T-cell (primary cell): ENCODE measurements around the gene FBXW7. TPM values are rescaled to one million over a fixed set of nuclear protein-coding genes. Genes with fewer than 3 reads are reported as not detected.

Experiments
- ATAC-seq, 4 experiments: fragments of 200-7000 bp in 3 of 4; fragments of 150-1000 bp in 1 of 4; cut with Tn5 transposase; replicated peaks in 1 of 4; 1 replicate in 3 of 4; 2 replicates in 1 of 4; pipeline ENCODE4 v1.10.0; 2021; ENCODE audit warnings: moderate library complexity in 3 of 4, mild to moderate bottlenecking in 2 of 4, moderate number of reproducible peaks in 1 of 4
- CTCF ChIA-PET, 2 donors: fragments of 300-600 bp; sonication (Branson Sonifier 250); formaldehyde crosslinking; loops; one replicate each; lab custom pipeline; 2022; ENCODE audit warnings: antibody characterized with exemption in 2 of 2; lab: Charles Lee
- POLR2A ChIA-PET, 2 donors: fragments of 300-600 bp; sonication (Branson Sonifier 250); formaldehyde crosslinking; loops; one replicate each; lab custom pipeline; 2022; ENCODE audit warnings: antibody characterized with exemption in 2 of 2; lab: Charles Lee
- DNase-seq, 35 experiments: peaks; one replicate each; pipeline versions ENCODE4 v3.0.0 to v3.0.0-alpha.2; 2013 to 2023
- H3K27ac ChIP-seq: one replicate; pipeline ENCODE4 v1.5.1; 2013; ENCODE audit warnings: low read length
- H3K27me3 ChIP-seq, 2 experiments: replicated peaks in 1 of 2; 1 replicate in 1 of 2; 2 replicates in 1 of 2; pipeline versions ENCODE4 v1.6.1 to v1.7.0; 2013; ENCODE audit warnings: low read length in 1 of 2, mixed read lengths in 1 of 2; ENCODE audit not compliant: control insufficient read depth in 2 of 2, insufficient read depth in 2 of 2; ENCODE audit errors: extremely low read depth in 1 of 2
- H3K36me3 ChIP-seq, 2 donors: 1 replicate in 1 of 2; 2 replicates in 1 of 2; pipeline versions ENCODE4 v1.6.1 to v1.7.0; 2013; ENCODE audit warnings: low read length in 1 of 2; ENCODE audit not compliant: control insufficient read depth in 2 of 2, insufficient read depth in 1 of 2; ENCODE audit errors: extremely low read depth in 1 of 2
- H3K4me1 ChIP-seq, 2 experiments: 1 replicate in 1 of 2; 2 replicates in 1 of 2; pipeline versions ENCODE4 v1.6.1 to v1.7.0; 2013; ENCODE audit warnings: low read length in 2 of 2, mixed read lengths in 1 of 2; ENCODE audit not compliant: insufficient read depth in 2 of 2, control insufficient read depth in 1 of 2; ENCODE audit errors: extremely low read depth in 1 of 2
- H3K4me3 ChIP-seq, 2 donors: 1 replicate in 1 of 2; 2 replicates in 1 of 2; pipeline versions ENCODE4 v1.5.1 to v1.7.0; 2013; ENCODE audit warnings: mild to moderate bottlenecking in 2 of 2, low read length in 1 of 2, moderate library complexity in 1 of 2; ENCODE audit not compliant: control insufficient read depth in 1 of 2; ENCODE audit errors: extremely low read depth in 1 of 2
- H3K9me3 ChIP-seq: 2 replicates; pipeline ENCODE4 v1.7.0; 2013
- H3K27ac Mint-ChIP-seq, 2 donors: one replicate each; pipeline ENCODE4 v1.8.0; 2020 to 2021; ENCODE audit warnings: mild to moderate bottlenecking in 2 of 2, mixed read lengths in 2 of 2
- H3K27me3 Mint-ChIP-seq, 2 donors: one replicate each; pipeline ENCODE4 v1.8.0; 2021 to 2022; ENCODE audit warnings: mixed read lengths in 2 of 2
- H3K36me3 Mint-ChIP-seq: one replicate; pipeline ENCODE4 v1.8.0; 2021; ENCODE audit warnings: mixed read lengths
- H3K4me1 Mint-ChIP-seq, 3 donors: one replicate each; pipeline ENCODE4 v1.8.0; 2020 to 2022; ENCODE audit warnings: mixed read lengths in 3 of 3, mild to moderate bottlenecking in 1 of 3
- H3K4me3 Mint-ChIP-seq, 3 donors: one replicate each; pipeline ENCODE4 v1.8.0; 2020 to 2022; ENCODE audit warnings: mild to moderate bottlenecking in 3 of 3, mixed read lengths in 3 of 3, moderate library complexity in 3 of 3
- H3K9me3 Mint-ChIP-seq, 3 donors: one replicate each; pipeline ENCODE4 v1.8.0; 2020 to 2022; ENCODE audit warnings: mixed read lengths in 3 of 3
- WGBS: methylation state at CpG from one replicate; pipeline ENCODE4 v1.1.5; 2013; ENCODE audit warnings: missing lambda C conversion rate; ENCODE audit not compliant: insufficient coverage; 5-methylcytosine and 5-hydroxymethylcytosine counted together
- total RNA-seq, 35 experiments: library from RNA in 6 of 35; stranded (reverse) in 6 of 35; fragments of 120-200 nt in 1 of 35; gene quantifications; one replicate each; pipeline versions ENCODE4 v1.2.1 to v1.2.4 and lab custom pipeline; 2013 to 2026

FBXW7 gene
- total RNA-seq, 5 donors from 2014 or later (not counting 1 experiment from before 2014, with no cell fraction given), result 91.9 to 131 (median 96.0) TPM

DNA sequence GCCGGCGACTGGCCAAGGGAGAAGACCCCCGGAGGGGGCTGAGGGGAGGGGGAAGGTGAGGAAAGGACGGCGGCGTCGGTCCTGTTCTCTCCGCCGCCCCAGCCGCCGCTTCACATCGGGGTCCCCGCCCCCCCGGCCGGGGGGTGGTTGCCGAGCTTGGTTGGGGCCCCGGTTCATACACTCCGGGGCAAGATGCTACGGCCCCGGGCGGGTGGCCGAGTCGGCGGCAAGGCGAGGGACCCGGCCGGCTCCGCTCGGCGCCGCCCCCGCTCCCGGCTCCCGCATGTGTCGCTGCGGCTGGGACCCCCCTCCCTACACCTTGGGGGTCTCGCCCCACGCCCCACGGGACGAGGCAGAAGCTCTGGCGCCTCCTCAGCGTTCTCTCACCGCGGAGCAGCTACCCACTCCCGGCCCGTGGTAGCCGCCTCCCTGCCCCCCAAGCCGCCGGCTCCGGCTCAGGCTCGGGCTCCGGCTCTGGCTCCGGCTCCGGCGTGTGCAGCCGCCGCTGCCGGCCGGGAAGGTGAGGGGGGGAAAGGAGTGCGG lies 461 bp downstream of the FBXW7 start:
- ChIA-PET POLR2A (interaction anchor here (0.6 to 3.3 kb wide), 5 partner anchors 10 to 740 kb away, joined by 3 to 14 read pairs (median 6); partner anchors contain the start of gene ARFIP1 (in 1 of the 2)), CTCF (interaction anchor here (0.6 to 6.3 kb wide), 6 partner anchors 10 to 143 kb away, joined by 3 to 53 read pairs (median 4); no protein-coding TSS in a partner anchor)
- peaks cover 23% of the 10 kb centered on the region for H3K36me3 Mint-ChIP-seq
- Histone ChIP-seq H3K4me3 (peak overlapping the region; percentile 88 to 93), H3K4me1 (peaks cover 29 to 43% of the 10 kb centered on the region in 2 experiments), H3K27ac (peak overlapping the region; percentile 61), H3K27me3 (no peaks in the 10 kb centered on the region), H3K36me3 (peaks cover 0 to 21% of the 10 kb centered on the region in 2 donors), H3K9me3 (no peaks in the 10 kb centered on the region)
- DNase-seq (peak in 26 of 35 experiments; percentile 9 to 41 (median 26)), ATAC-seq (peak; percentile 2 to 7 (median 4))
- H3K4me1 Mint-ChIP-seq, result peaks cover 70 to 83% (median 74%) of the 10 kb centered on the region in 3 donors
- H3K27me3 Mint-ChIP-seq, result no peaks in the 10 kb centered on the region
- under 1% methylated on average over 59 of the region's 60 CpGs for WGBS
- H3K4me3 Mint-ChIP-seq, result peak overlapping the region; percentile 97 to 98 (median 98)
- H3K27ac Mint-ChIP-seq, result peak overlapping the region; percentile 97 to 100
- no peaks in the 10 kb centered on the region for H3K9me3 Mint-ChIP-seq

DNA sequence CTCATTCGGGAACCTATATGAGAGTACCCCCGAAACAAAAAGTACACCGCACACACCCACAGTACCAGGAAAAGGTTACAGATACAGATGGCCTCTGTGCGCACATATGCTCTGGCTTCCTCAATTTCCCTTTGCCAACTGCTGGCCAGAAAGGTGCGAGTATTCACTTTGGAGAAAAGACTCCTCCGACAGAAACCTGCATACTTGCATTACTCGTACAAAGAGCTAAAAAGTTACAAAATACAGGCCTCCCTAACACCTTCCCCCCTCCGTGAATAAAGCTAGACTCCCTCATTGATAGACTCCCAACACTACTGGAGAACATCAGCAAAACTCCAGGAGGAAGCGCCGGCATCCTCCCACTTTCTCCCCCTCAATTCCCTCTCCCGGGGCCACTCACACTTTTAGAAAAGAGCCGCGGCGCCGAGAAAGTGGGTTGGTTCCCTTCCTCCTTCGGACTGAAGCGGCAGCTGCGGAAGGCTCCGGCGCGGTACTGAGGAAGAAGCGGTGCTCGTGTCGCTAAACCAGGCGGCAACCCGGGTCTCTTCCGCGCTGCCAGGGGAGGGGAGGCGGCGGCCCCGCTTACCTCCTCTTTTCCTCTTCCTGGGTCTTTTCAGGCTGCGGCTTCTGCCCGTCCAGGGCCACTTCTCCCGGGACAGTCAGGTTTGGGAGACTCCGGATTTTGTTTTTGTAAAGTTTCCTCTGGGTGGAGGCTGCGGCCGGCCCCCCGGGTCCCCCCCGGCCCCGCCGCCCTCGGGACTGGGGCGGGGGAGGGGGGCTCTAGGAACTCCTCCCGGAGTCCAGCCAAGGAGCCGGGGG lies 1.1 kb downstream of the FBXW7 start:
- Histone ChIP-seq H3K4me3 (peak overlapping the region; percentile 88 to 93), H3K9me3 (no peaks in the 10 kb centered on the region), H3K27me3 (no peaks in the 10 kb centered on the region), H3K36me3 (peaks cover 0 to 17% of the 10 kb centered on the region in 2 donors), H3K4me1 (peaks cover 23 to 43% of the 10 kb centered on the region in 2 experiments), H3K27ac (peak overlapping the region; percentile 61)
- peak overlapping the region; percentile 95 to 98 (median 95) for H3K4me3 Mint-ChIP-seq
- POLR2A ChIA-PET, result interaction anchor here (0.7 to 1.6 kb wide), 2 partner anchors 34 to 739 kb away, joined by 3 to 6 read pairs; no protein-coding TSS in a partner anchor
- ATAC-seq (peak in 1 of 4 experiments; percentile 11), DNase-seq (peak; percentile 18 to 66 (median 44))
- no peaks in the 10 kb centered on the region for H3K9me3 Mint-ChIP-seq
- H3K4me1 Mint-ChIP-seq, result peaks cover 67 to 79% (median 71%) of the 10 kb centered on the region in 3 donors
- H3K27me3 Mint-ChIP-seq, result no peaks in the 10 kb centered on the region
- peaks cover 21% of the 10 kb centered on the region for H3K36me3 Mint-ChIP-seq
- CTCF ChIA-PET, result interaction anchor here (0.9 to 6.3 kb wide), 5 partner anchors 32 to 144 kb away, joined by 3 to 53 read pairs (median 3); no protein-coding TSS in a partner anchor
- peak overlapping the region; percentile 83 to 86 for H3K27ac Mint-ChIP-seq
- WGBS, result under 1% methylated on average over 31 of the region's 45 CpGs

DNA sequence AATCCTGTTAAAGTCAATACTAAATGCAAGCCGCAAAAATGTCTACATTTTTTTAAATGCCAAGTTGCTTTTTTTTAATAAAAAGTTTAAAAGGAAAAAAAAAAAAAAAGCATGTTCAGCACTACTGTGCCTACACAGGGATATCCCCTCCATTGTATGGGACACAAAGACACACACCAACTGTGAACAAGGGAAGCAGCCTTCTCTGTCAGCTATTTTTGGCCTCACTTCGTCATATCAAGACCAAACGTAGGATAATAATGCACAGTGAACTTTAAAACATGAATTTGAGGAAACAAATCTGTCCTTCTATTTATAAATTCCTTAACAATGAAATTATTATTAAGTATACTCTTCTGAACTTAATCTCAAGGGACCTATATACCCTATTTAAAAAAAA lies 4.4 kb downstream of the FBXW7 start:
- CTCF ChIA-PET, result interaction anchor here (0.6 to 1.6 kb wide), 9 partner anchors 9 to 901 kb away, joined by 3 to 10 read pairs (median 3); no protein-coding TSS in a partner anchor
- Mint-ChIP-seq H3K4me3 (no peak overlapping the region), H3K4me1 (peaks cover 54 to 67% (median 58%) of the 10 kb centered on the region in 3 donors), H3K9me3 (no peaks in the 10 kb centered on the region), H3K36me3 (peaks cover 19% of the 10 kb centered on the region), H3K27me3 (no peaks in the 10 kb centered on the region), H3K27ac (no peak overlapping the region)
- Histone ChIP-seq H3K4me1 (peaks cover 12 to 26% of the 10 kb centered on the region in 2 experiments), H3K27me3 (no peaks in the 10 kb centered on the region), H3K4me3 (no peak overlapping the region), H3K36me3 (peaks cover 0 to 16% of the 10 kb centered on the region in 2 donors), H3K9me3 (no peaks in the 10 kb centered on the region), H3K27ac (no peak overlapping the region)
- ATAC-seq (no peak), DNase-seq (no peak)
- WGBS, result no CpG with 5 or more reads among the region's 3 CpGs
- POLR2A ChIA-PET, result interaction anchor here in 1 of 2 donors (0.6 kb wide), 1 partner anchor 92 kb away, joined by 3 read pairs; no protein-coding TSS in a partner anchor

GRCh38 chr4:152530600-152530999 lies 5.3 kb downstream of the FBXW7 start:
- H3K27me3 ChIP-seq, result no peaks in the 10 kb centered on the region
- WGBS, result no CpG with 5 or more reads among the region's 2 CpGs
- Mint-ChIP-seq H3K27me3 (no peaks in the 10 kb centered on the region), H3K4me3 (no peak overlapping the region), H3K4me1 (peaks cover 62 to 67% (median 66%) of the 10 kb centered on the region in 3 donors), H3K9me3 (no peaks in the 10 kb centered on the region), H3K36me3 (peaks cover 25% of the 10 kb centered on the region), H3K27ac (no peak overlapping the region)
- no peak overlapping the region for H3K4me3 ChIP-seq
- ATAC-seq (no peak), DNase-seq (no peak)
- no peaks in the 10 kb centered on the region for H3K9me3 ChIP-seq
- ChIA-PET POLR2A (interaction anchor here in 1 of 2 donors (0.6 to 1.0 kb wide), 2 partner anchors 44 to 105 kb away, joined by 3 to 10 read pairs; no protein-coding TSS in a partner anchor), CTCF (interaction anchor here in 1 of 2 donors (0.8 to 1.6 kb wide), 3 partner anchors 28 to 48 kb away, joined by 3 to 4 read pairs (median 4); no protein-coding TSS in a partner anchor)
- no peak overlapping the region for H3K27ac ChIP-seq
- H3K4me1 ChIP-seq, result peaks cover 12 to 26% of the 10 kb centered on the region in 2 experiments
- peaks cover 0 to 16% of the 10 kb centered on the region in 2 donors for H3K36me3 ChIP-seq

- H3K27me3 Mint-ChIP-seq, result no peaks in the 10 kb centered on the region
- no peak overlapping the region for H3K27ac ChIP-seq
- POLR2A ChIA-PET, result interaction anchor here in 1 of 2 donors (1.0 kb wide), 1 partner anchor 44 kb away, joined by 10 read pairs; no protein-coding TSS in a partner anchor
Measured at GRCh38 chr4:152529880-152530279, 6.0 kb downstream of the FBXW7 start.

More at GRCh38 chr4:152529880-152530279, 6.0 kb downstream of the FBXW7 start:
- H3K4me3 ChIP-seq, result no peak overlapping the region
- no peak overlapping the region for H3K4me3 Mint-ChIP-seq
- H3K36me3 Mint-ChIP-seq, result peaks cover 28% of the 10 kb centered on the region
- WGBS, result no CpG with 5 or more reads among the region's 8 CpGs
- DNase-seq (no peak), ATAC-seq (no peak)
- H3K27ac Mint-ChIP-seq, result no peak overlapping the region
- H3K4me1 Mint-ChIP-seq, result peaks cover 68 to 73% (median 71%) of the 10 kb centered on the region in 3 donors
- CTCF ChIA-PET, result interaction anchor here in 1 of 2 donors (1.4 kb wide), 1 partner anchor 28 kb away, joined by 4 read pairs; no protein-coding TSS in a partner anchor
- H3K4me1 ChIP-seq, result peaks cover 12 to 26% of the 10 kb centered on the region in 2 experiments
- H3K36me3 ChIP-seq, result peaks cover 0 to 16% of the 10 kb centered on the region in 2 donors
- no peaks in the 10 kb centered on the region for H3K9me3 Mint-ChIP-seq
- H3K27me3 ChIP-seq, result no peaks in the 10 kb centered on the region
- H3K9me3 ChIP-seq, result no peaks in the 10 kb centered on the region
